GM23248 (cell line): Measurements from ENCODE around the gene ARL16. TPM values are rescaled to one million over a fixed set of nuclear protein-coding genes. Genes with fewer than 3 reads are reported as not detected.

Experiments
- DNase-seq: peaks from one replicate; pipeline ENCODE4 v3.0.0-alpha.2; 2015
- H2AFZ ChIP-seq: fragments of 200-600 bp; sonication (generic); 2 replicates; pipeline ENCODE4 v1.6.1; 2016; ENCODE audit warnings: antibody characterized with exemption
- H3F3A ChIP-seq: fragments of 200-600 bp; sonication (generic); 2 replicates; pipeline ENCODE4 v1.6.1; 2016; ENCODE audit warnings: mild to moderate bottlenecking, antibody characterized with exemption, mixed run types; ENCODE audit not compliant: insufficient read depth
- H3K27ac ChIP-seq: fragments of 200-600 bp; sonication (generic); 2 replicates; pipeline ENCODE4 v1.5.1; 2016; ENCODE audit warnings: mild to moderate bottlenecking
- H3K27me3 ChIP-seq: fragments of 200-600 bp; sonication (generic); replicated peaks from 2 replicates; pipeline ENCODE4 v1.6.1; 2016; ENCODE audit warnings: mild to moderate bottlenecking; ENCODE audit not compliant: insufficient read depth
- H3K36me3 ChIP-seq: fragments of 200-600 bp; sonication (generic); 2 replicates; pipeline ENCODE4 v1.6.1; 2016; ENCODE audit warnings: low read depth, mild to moderate bottlenecking
- H3K4me1 ChIP-seq: fragments of 200-600 bp; sonication (generic); 2 replicates; pipeline ENCODE4 v1.6.1; 2016; ENCODE audit warnings: mild to moderate bottlenecking; ENCODE audit not compliant: insufficient read depth
- H3K4me2 ChIP-seq: fragments of 200-600 bp; sonication (generic); one replicate; pipeline ENCODE4 v1.6.1; 2016; ENCODE audit warnings: mild to moderate bottlenecking; ENCODE audit not compliant: unreplicated experiment
- H3K4me3 ChIP-seq: fragments of 200-600 bp; sonication (generic); 2 replicates; pipeline ENCODE4 v1.5.1; 2016; ENCODE audit warnings: mild to moderate bottlenecking
- H3K79me2 ChIP-seq: fragments of 200-600 bp; sonication (generic); 2 replicates; pipeline ENCODE4 v1.6.1; 2016; ENCODE audit warnings: mild to moderate bottlenecking; ENCODE audit not compliant: insufficient read depth
- H3K9ac ChIP-seq: fragments of 200-600 bp; sonication (generic); 2 replicates; pipeline ENCODE4 v1.6.1; 2016; ENCODE audit warnings: mild to moderate bottlenecking
- H3K9me2 ChIP-seq: fragments of 200-600 bp; sonication (generic); 2 replicates; pipeline ENCODE4 v1.6.1; 2016; ENCODE audit warnings: mixed run types, mild to moderate bottlenecking, moderate library complexity; ENCODE audit not compliant: insufficient read depth
- H3K9me3 ChIP-seq: fragments of 200-600 bp; sonication (generic); one replicate; pipeline ENCODE4 v1.6.1; 2017; ENCODE audit warnings: low read depth
- H4K20me1 ChIP-seq: fragments of 200-600 bp; sonication (generic); 2 replicates; pipeline ENCODE4 v1.6.0; 2016; ENCODE audit not compliant: insufficient read depth
- EZH2 ChIP-seq: fragments of 200-600 bp; sonication (generic); IDR thresholded peaks from 2 replicates; pipeline ENCODE4 v1.6.1; 2018; ENCODE audit warnings: antibody characterized with exemption, mild to moderate bottlenecking; ENCODE audit not compliant: insufficient read depth, poor library complexity, severe bottlenecking
- EZH2phosphoT487 ChIP-seq: fragments of 200-600 bp; sonication (generic); IDR thresholded peaks from 2 replicates; pipeline ENCODE4 v1.6.1; 2018; ENCODE audit warnings: antibody characterized with exemption, moderate library complexity, mild to moderate bottlenecking, low read depth; ENCODE audit not compliant: insufficient read depth
- WGBS, 2 experiments: methylation state at CpG; one replicate each; pipeline ENCODE4 v1.1.6; 2015 to 2017; ENCODE audit warnings: low lambda C conversion rate in 2 of 2, low coverage in 1 of 2; ENCODE audit errors: missing lambda C conversion rate in 2 of 2; 5-methylcytosine and 5-hydroxymethylcytosine counted together
- in situ Hi-C: fragments of 300-500 bp; cut with MboI; formaldehyde crosslinking; loops from 2 replicates; pipeline ENCODE4 v1.15.0; 2020
- polyA plus RNA-seq: library from polyadenylated mRNA; unstranded; fragments of >200 nt; fragmentation: Nextera tagmentation; extraction: Ambion mirVana; gene quantifications from 2 replicates; pipeline ENCODE4 v1.2.1, GENCODE V29; 2016
- total RNA-seq: library from RNA; depleted of rRNA; stranded (reverse); fragments of >200 nt; shearing (Covaris generic); gene quantifications from 2 replicates; pipeline ENCODE4 v1.2.3, GENCODE V29; 2014

The ARL16 gene
- total and polyA plus RNA-seq, 2 experiments from 2014 or later = 45.6 to 70.8 TPM

DNA sequence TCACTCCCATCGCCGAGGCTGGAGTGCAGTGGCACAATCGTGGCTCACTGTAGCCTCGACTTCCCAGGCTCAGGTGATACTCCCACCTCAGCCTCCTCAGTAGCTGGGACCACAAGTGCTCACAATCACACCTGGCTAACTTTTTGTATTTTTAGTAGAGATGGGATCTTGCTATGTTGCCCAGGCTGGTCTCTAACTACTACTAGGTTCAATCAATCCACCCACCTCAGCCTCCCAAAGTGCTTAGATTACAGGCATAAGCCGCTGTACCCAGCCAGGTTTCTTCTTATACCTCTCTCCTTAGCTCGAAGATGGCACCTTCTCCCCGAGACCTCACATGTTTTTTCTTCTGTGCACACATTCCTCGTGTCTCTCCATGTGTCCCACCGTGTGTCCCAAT, 43.6 kb downstream of the ARL16 start:
- Histone ChIP-seq H3F3A (no peaks in the 10 kb centered on the region), H3K9me2 (no peaks in the 10 kb centered on the region), H3K27me3 (no peaks in the 10 kb centered on the region), H3K36me3 (no peaks in the 10 kb centered on the region), H4K20me1 (0 out of 2 replicates have a peak, but pooled peaks cover 4% of the 10 kb centered on the region), H3K79me2 (peaks cover 16% of the 10 kb centered on the region), H3K9me3 (no peaks in the 10 kb centered on the region), H3K27ac (no peak overlapping the region), H3K4me1 (peaks cover 20% of the 10 kb centered on the region), H2AFZ (no peak overlapping the region), H3K4me3 (no peak overlapping the region), H3K4me2 (no peak overlapping the region), H3K9ac (no peak overlapping the region)
- DNase-seq = no peak
- no peak for TF ChIP-seq EZH2phosphoT487
- TF ChIP-seq EZH2 = no peak
- in situ Hi-C loops = no loop called here
- WGBS, 2 experiments = 81% methylated on average over 9 of the region's 9 CpGs

DNA sequence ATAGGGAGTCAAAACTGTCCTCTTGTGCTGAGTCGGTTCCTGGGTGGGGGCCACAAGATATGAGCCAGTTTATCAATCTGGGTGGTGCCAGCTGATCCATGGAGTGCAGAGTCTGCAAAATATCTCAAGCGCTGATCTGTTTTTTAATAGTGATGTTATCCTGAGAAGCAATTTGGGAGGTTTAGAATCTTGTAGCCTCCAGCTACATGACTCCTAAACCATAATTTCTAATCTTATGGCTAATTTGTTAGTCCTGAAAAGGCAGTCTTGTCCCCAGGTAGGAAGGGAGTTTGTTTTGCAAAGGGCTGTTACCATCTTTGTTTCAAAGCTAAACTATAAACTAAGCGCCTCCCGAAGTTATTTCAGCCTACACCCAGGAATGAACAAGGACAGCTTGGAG, 44.9 kb downstream of the ARL16 start:
- peaks cover 4% of the 10 kb centered on the region; the same call in 1 of the 2 replicates for H4K20me1 ChIP-seq
- 95 to 98% methylated on average over 4 of the region's 4 CpGs for WGBS, 2 experiments
- H2AFZ ChIP-seq = no peak overlapping the region
- H3K4me3 ChIP-seq = no peak overlapping the region
- H3K4me1 ChIP-seq = peaks cover 29% of the 10 kb centered on the region
- TF ChIP-seq EZH2phosphoT487 (no peak), EZH2 (no peak)
- H3K36me3 ChIP-seq = no peaks in the 10 kb centered on the region
- in situ Hi-C loops = no loop called here
- H3K9me3 ChIP-seq = no peaks in the 10 kb centered on the region
- H3K27ac ChIP-seq = no peak overlapping the region
- H3F3A ChIP-seq = no peaks in the 10 kb centered on the region
- H3K4me2 ChIP-seq = no peak overlapping the region
- H3K27me3 ChIP-seq = no peaks in the 10 kb centered on the region
- H3K79me2 ChIP-seq = peaks cover 30% of the 10 kb centered on the region
- DNase-seq = no peak
- no peaks in the 10 kb centered on the region for H3K9me2 ChIP-seq
- no peak overlapping the region for H3K9ac ChIP-seq

- H3K9me2 ChIP-seq = no peaks in the 10 kb centered on the region
- H3K79me2 ChIP-seq = peaks cover 50% of the 10 kb centered on the region
- no peaks in the 10 kb centered on the region for H3K9me3 ChIP-seq
- peak within 1 kb of the TSS; percentile 89 for H3K27ac ChIP-seq
- peak within 1 kb of the TSS; percentile 95 for H2AFZ ChIP-seq
- peak within 1 kb of the TSS; percentile 89 for H3K4me2 ChIP-seq
- H3K4me1 ChIP-seq = peaks cover 20% of the 10 kb centered on the region
- peaks cover under 1% of the 10 kb centered on the region; the same call in 1 of the 2 replicates for H3K36me3 ChIP-seq
- peak within 1 kb of the TSS; percentile 94 for H3K9ac ChIP-seq
- H4K20me1 ChIP-seq = peaks cover 7% of the 10 kb centered on the region; the same call in 1 of the 2 replicates
- no peaks in the 10 kb centered on the region for H3K27me3 ChIP-seq
- TF ChIP-seq EZH2phosphoT487 (no peak), EZH2 (no peak)
- peak; percentile 93 for DNase-seq
- H3F3A ChIP-seq = no peaks in the 10 kb centered on the region
- WGBS, 2 experiments = 1 to 2% methylated on average over 30 to 73 of the region's 77 CpGs
- in situ Hi-C loops = no loop called here
- H3K4me3 ChIP-seq = peak within 1 kb of the TSS; percentile 90
Observed at GRCh38 chr17:81636505-81637288, 46.9 kb downstream of the ARL16 start, which contains the start of the genes NPLOC4 and TSPAN10. NPLOC4 (minus strand) TSS chr17:81637112; CDS start chr17:81636930, 182 bp downstream. TSPAN10 (plus strand) TSS chr17:81637196; CDS start chr17:81642413, 5,217 bp downstream.

GRCh38 chr17:81635973-81636504, 47.6 kb downstream of the ARL16 start:
- H3K9me3 ChIP-seq = no peaks in the 10 kb centered on the region
- H3K27ac ChIP-seq = peak overlapping the region; percentile 89
- DNase-seq = peak; percentile 83
- H2AFZ ChIP-seq = peak overlapping the region; percentile 49; the same call in 1 of the 2 replicates
- peaks cover 17% of the 10 kb centered on the region for H3K4me1 ChIP-seq
- no peaks in the 10 kb centered on the region; the same call in 1 of the 2 replicates for H3F3A ChIP-seq
- H3K4me3 ChIP-seq = peak overlapping the region; percentile 90
- H3K36me3 ChIP-seq = peaks cover 4% of the 10 kb centered on the region; the same call in 1 of the 2 replicates
- TF ChIP-seq EZH2phosphoT487 (no peak), EZH2 (no peak)
- no peaks in the 10 kb centered on the region for H3K27me3 ChIP-seq
- WGBS, 2 experiments = 13 to 18% methylated on average over 18 of the region's 18 CpGs
- H3K79me2 ChIP-seq = peaks cover 56% of the 10 kb centered on the region
- peak overlapping the region; percentile 94 for H3K9ac ChIP-seq
- no peaks in the 10 kb centered on the region for H3K9me2 ChIP-seq
- H3K4me2 ChIP-seq = peak overlapping the region; percentile 85
- in situ Hi-C loops = no loop called here
- H4K20me1 ChIP-seq = peaks cover 7% of the 10 kb centered on the region; the same call in 1 of the 2 replicates
